TTC549 (cell line): ENCODE data around the gene DNAH9.

Source experiments
- FAIRE-seq: peaks from 2 replicates; lab custom pipeline; 2012; peaks lifted over from hg19 to GRCh38; lab: Jason Lieb, UNC

Gene DNAH9

GRCh38 chr17:11840831-11841230 lies 242.6 kb downstream of the DNAH9 start:
- FAIRE-seq, result no peak

- no peak for FAIRE-seq
Measured at GRCh38 chr17:11848330-11848729, 250.1 kb downstream of the DNAH9 start.

- no peak for FAIRE-seq
Measured at GRCh38 chr17:11852231-11852630, 254.0 kb downstream of the DNAH9 start.

GRCh38 chr17:11852912-11853311 lies 254.6 kb downstream of the DNAH9 start:
- FAIRE-seq, result no peak

- FAIRE-seq, result no peak
Measured at GRCh38 chr17:11853321-11854151, 255.3 kb downstream of the DNAH9 start.

- no peak for FAIRE-seq
Measured at GRCh38 chr17:11855306-11855705, 257.0 kb downstream of the DNAH9 start.

GRCh38 chr17:11857006-11857405 lies 258.7 kb downstream of the DNAH9 start:
- FAIRE-seq, result no peak

- no peak for FAIRE-seq
Measured at GRCh38 chr17:11869680-11870394, 271.6 kb downstream of the DNAH9 start.

- FAIRE-seq, result no peak
Measured at GRCh38 chr17:11871773-11872172, 273.5 kb downstream of the DNAH9 start.

- no peak for FAIRE-seq
Measured at GRCh38 chr17:11874756-11875155, 276.5 kb downstream of the DNAH9 start.

- FAIRE-seq, result no peak
Measured at GRCh38 chr17:11880714-11881113, 282.4 kb downstream of the DNAH9 start.

- no peak for FAIRE-seq
Measured at GRCh38 chr17:11882716-11883115, 284.4 kb downstream of the DNAH9 start.

- no peak for FAIRE-seq
Measured at GRCh38 chr17:11885051-11885450, 286.8 kb downstream of the DNAH9 start.

GRCh38 chr17:11889266-11889665 lies 291.0 kb downstream of the DNAH9 start:
- FAIRE-seq, result no peak

GRCh38 chr17:11893862-11894261 lies 295.6 kb downstream of the DNAH9 start:
- no peak for FAIRE-seq

GRCh38 chr17:11896199-11896598 lies 297.9 kb downstream of the DNAH9 start:
- FAIRE-seq, result no peak

- no peak for FAIRE-seq
Measured at GRCh38 chr17:11898526-11899235, 300.4 kb downstream of the DNAH9 start.

- no peak for FAIRE-seq
Measured at GRCh38 chr17:11899537-11899942, 301.3 kb downstream of the DNAH9 start.

- FAIRE-seq, result no peak
Measured at GRCh38 chr17:11900041-11900476, 301.8 kb downstream of the DNAH9 start.

GRCh38 chr17:11900655-11901054 lies 302.4 kb downstream of the DNAH9 start:
- no peak for FAIRE-seq

GRCh38 chr17:11901931-11902330 lies 303.7 kb downstream of the DNAH9 start:
- FAIRE-seq, result no peak

- FAIRE-seq, result no peak
Measured at GRCh38 chr17:11908711-11909146, 310.5 kb downstream of the DNAH9 start.

GRCh38 chr17:11909348-11909747 lies 311.1 kb downstream of the DNAH9 start:
- FAIRE-seq, result no peak
